ENCODE measurements around the gene TCF12. TPM values are rescaled to one million over a fixed set of nuclear protein-coding genes. Genes with fewer than 3 reads are reported as not detected.

The TCF12 gene
- total RNA-seq, 1 experiment from 2014 or later = 102 TPM

- in situ Hi-C loops (cut with HindIII; ENCODE audit: low pct_unique_long_range_greater_than_20kb, low sequenced_read_pairs) = no loop called here
- TF ChIP-seq SIN3A (IDR thresholded peaks at IDR 0.05; ENCODE audit: borderline replicate concordance, insufficient read depth, low read depth, low read length) = no peak
- TF ChIP-seq POLR2AphosphoS5 (IDR thresholded peaks at IDR 0.05; ENCODE audit: low read depth, low read length) = no peak
- TF ChIP-seq REST (IDR thresholded peaks at IDR 0.05; ENCODE audit: insufficient read depth in 1 of 2, low read depth in 2 of 2, low read length in 1 of 2) = no peak
- TF ChIP-seq CTCF (IDR thresholded peaks at IDR 0.05) = no peak
- TF ChIP-seq TCF7L2 (IDR thresholded peaks at IDR 0.05; ENCODE audit: low read depth, low read length) = no peak
- ATAC-seq = no peak
Measured at GRCh38 chr15:56933811-56934210, 15.4 kb downstream of the TCF12 start.

GRCh38 chr15:56934269-56934668 lies 15.8 kb downstream of the TCF12 start:
- Histone ChIP-seq H3K4me1 (ENCODE audit: control insufficient read depth, insufficient read depth, low read length) (peaks cover 9% of the 10 kb centered on the region), H3K27ac (ENCODE audit: low read length) (no peak overlapping the region), H3K27me3 (ENCODE audit: control insufficient read depth, insufficient read depth, low read length) (no peaks in the 10 kb centered on the region), H3K9me3 (ENCODE audit: control insufficient read depth, insufficient read depth, low read depth, low read length) (no peaks in the 10 kb centered on the region), H3K4me3 (ENCODE audit: low read depth in 2 of 2, low read length in 2 of 2) (no peak overlapping the region), H3K36me3 (ENCODE audit: control insufficient read depth, insufficient read depth, low read length) (0 out of 2 replicates have a peak, but pooled peaks cover under 1% of the 10 kb centered on the region)
- DNase-seq (ENCODE audit: low read depth, low spot score) (no peak), ATAC-seq (no peak)
- ChIA-PET CTCF (interaction anchor here (0.7 kb wide), 1 partner anchor 27 kb away, joined by 3 read pairs; no protein-coding TSS in a partner anchor), POLR2A (no interaction called here)
- intact Hi-C loops (cut with micrococcal nuclease; ENCODE audit: unreplicated experiment) (no loop called here), in situ Hi-C loops (cut with HindIII; ENCODE audit: low pct_unique_long_range_greater_than_20kb, low sequenced_read_pairs) (no loop called here)
- no peak for TF ChIP-seq TCF7L2 (IDR thresholded peaks at IDR 0.05; ENCODE audit: low read depth, low read length)
- TF ChIP-seq REST (IDR thresholded peaks at IDR 0.05; ENCODE audit: insufficient read depth in 1 of 2, low read depth in 2 of 2, low read length in 1 of 2) = no peak
- TF ChIP-seq POLR2AphosphoS5 (IDR thresholded peaks at IDR 0.05; ENCODE audit: low read depth, low read length) = no peak
- TF ChIP-seq CTCF (IDR thresholded peaks at IDR 0.05) = no peak
- TF ChIP-seq SIN3A (IDR thresholded peaks at IDR 0.05; ENCODE audit: borderline replicate concordance, insufficient read depth, low read depth, low read length) = no peak
- BruUV-seq (replicated peaks) = no TSS peak

More at GRCh38 chr15:56933811-56934210, 15.4 kb downstream of the TCF12 start:
- no peaks in the 10 kb centered on the region for H3K27me3 ChIP-seq (ENCODE audit: control insufficient read depth, insufficient read depth, low read length)
- ChIA-PET CTCF (no interaction called here), POLR2A (no interaction called here)
- H3K4me1 ChIP-seq (ENCODE audit: control insufficient read depth, insufficient read depth, low read length) = peaks cover 13% of the 10 kb centered on the region
- DNase-seq (ENCODE audit: low read depth, low spot score) = no peak
- intact Hi-C loops (cut with micrococcal nuclease; ENCODE audit: unreplicated experiment) = no loop called here
- no peaks in the 10 kb centered on the region for H3K9me3 ChIP-seq (ENCODE audit: control insufficient read depth, insufficient read depth, low read depth, low read length)
- no peak overlapping the region for H3K27ac ChIP-seq (ENCODE audit: low read length)
- H3K36me3 ChIP-seq (ENCODE audit: control insufficient read depth, insufficient read depth, low read length) = 0 out of 2 replicates have a peak, but pooled peaks cover 3% of the 10 kb centered on the region
- no TSS peak for BruUV-seq (replicated peaks)
- no peak overlapping the region for H3K4me3 ChIP-seq (ENCODE audit: low read depth in 2 of 2, low read length in 2 of 2)
